GM21529 (cell line): ENCODE data around the gene GLRA3.
A peak's percentile ranks its signal among the peaks of the same experiment; 100 is the strongest.

ENCODE experiments used
- ATAC-seq: cut with Tn5 transposase; IDR thresholded peaks from one replicate; pipeline ENCODE4 v1.9.1; 2021; ENCODE audit not compliant: unreplicated experiment

Gene GLRA3

GRCh38 chr4:174604198-174604597, 224.8 kb downstream of the GLRA3 start:
- ATAC-seq: no peak

GRCh38 chr4:174600391-174600790, 228.7 kb downstream of the GLRA3 start:
- ATAC-seq: no peak

DNA sequence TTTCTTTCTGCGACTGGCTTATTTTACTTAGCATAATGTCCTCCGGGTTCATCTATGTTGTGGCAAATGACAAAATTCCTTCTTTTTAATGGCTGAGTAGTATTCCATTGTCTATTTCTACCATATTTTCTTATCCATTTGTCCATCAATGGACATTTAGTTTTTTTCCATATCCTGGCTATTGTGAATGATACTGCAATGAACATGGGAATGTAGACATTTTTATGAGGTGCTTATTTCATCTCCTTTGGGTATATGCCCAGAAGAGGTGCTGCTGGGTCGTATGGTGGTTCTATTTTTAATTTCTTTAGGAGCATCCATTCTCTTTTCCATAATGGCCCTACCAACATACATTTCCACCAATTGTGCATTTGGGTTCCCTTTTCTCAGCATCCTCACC, 230.2 kb downstream of the GLRA3 start:
- no peak for ATAC-seq

DNA sequence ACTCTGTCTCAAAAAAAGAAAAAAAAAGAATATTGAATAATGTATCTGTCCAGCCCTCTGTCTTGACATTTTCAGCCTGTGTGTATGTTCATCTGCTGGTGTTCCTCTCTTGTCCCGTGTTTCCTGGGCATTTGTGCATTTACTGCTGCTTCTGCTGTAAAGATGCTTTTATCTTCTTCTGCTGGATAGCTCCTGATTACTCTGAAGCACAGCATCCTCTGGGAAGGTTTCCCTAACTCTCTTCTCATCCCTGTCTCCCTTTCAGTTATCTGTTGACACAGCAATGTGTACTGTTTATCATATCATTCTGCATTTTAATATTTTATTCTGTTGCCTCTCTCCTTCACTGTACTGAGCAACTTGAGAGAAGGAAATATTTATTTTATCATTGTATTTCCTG, 232.5 kb downstream of the GLRA3 start:
- ATAC-seq: no peak

DNA sequence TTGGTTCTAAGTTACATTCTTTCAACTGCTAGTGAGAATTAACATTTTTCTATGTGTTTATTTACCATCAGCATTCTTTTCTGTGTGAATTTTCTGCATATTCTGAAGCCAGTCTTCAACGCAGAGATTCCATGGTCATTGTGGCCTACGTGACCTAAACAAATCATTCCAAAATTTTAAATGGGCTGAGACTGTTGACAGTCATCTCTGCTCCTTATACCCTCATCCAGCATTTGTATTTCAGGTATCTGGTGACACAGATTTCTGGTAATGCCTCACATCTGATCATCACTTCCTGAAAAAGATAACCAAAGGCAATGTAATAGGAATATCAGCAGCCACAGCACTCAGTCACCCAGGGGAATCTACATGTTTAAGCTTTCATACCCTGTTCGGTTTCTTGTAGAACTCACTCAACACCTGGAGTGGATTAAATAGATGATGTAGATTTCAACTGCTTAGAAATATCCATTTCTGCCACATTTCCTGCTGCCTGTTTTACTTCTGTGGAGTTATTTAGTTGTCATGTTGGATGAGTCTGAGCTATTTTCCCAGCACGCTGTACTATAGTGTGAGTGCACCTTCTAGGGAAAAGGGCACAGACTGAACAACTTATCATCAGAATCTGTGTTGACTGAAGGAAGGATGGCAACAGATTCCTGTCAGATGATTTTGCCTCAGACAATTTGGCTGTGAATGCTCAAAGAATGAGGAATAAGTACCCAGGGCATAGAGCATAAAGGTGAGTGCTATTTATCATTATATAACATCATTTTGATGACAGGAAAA, 233.7 kb downstream of the GLRA3 start:
- no peak for ATAC-seq

DNA sequence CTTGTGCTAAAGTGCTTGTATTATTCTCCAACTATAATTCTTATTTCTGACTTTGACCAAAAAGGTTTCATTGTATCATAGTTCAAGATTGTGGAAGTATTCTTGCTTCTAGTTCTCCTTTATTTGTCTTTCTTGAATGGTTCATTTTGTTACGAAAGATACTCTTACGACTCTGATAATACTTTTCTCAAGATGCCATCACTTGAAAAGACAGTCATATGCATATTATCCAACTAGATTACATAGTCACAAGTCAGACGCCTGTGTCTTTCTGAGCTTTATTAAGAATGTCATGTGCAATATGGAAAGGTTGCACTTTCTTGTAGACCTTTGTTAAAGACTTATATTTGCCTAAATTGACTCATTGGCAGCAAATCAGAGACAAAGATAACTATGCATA, 235.3 kb downstream of the GLRA3 start:
- ATAC-seq: no peak

GRCh38 chr4:174592985-174593335, 236.1 kb downstream of the GLRA3 start:
- no peak for ATAC-seq

DNA sequence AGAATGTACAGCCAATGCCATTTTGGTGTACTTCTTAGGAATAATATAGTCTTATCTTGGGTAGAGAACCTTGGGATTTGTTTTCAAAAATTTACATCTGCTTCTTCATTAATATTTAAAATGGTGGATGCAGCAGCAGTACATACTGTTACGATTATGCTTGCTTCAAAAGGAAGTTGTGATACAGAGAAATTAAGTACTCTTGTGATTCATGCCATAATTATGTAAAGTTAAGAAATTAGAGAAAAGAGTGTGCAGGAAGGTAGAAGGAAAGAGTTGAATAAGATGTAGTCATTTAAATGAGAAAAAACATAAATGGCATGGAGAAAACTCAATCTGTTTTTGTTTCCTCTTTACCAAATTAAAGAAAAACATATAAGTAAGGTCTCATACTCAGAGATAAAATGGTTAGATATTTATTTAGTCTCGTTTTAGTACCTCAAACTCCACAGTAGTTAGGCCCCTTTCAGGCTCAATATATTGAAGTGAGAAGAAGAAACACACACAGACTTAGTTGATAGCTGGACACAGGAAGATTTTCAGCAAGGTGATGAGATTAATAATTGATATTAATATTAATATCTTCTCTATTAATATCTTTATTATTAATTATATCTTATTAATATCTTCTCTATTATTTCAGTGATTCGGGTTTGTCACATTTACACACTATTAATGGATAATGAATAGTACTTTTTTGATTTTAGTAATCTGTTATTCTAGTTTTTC, 236.6 kb downstream of the GLRA3 start:
- no peak for ATAC-seq

DNA sequence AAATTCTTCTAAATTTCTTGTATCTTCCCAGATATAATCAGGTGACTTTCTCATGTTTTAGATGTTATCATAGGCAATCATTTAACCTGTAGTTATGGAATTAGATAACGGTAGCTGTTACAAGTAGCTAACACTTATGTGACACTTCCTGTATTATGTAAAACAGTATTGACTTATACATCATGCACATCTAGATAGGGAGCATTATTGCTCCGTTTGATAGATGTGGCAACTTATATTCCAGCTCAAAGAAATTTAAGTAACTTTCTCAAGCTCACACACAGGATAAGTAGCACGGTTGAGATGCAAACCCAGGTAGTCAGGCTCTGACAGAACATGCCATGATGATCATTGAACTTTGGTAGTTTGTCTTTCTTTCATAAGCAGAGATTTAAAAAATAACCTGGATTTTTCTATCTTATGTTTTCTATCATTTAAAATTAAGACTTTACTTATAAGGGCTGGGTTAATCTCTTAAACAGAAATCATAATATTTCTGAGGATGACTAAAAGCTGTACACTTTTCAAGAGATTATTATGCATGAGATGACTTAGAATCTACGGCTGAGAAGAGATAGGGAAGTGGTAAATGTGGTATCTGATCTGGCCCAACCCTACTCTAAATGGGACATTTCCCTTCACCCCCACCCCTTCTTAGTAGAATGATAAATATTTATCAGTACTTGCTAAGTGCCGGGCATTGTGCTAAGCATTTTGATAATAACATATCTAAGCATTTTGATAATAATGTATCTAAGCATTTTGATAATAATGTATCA, 237.6 kb downstream of the GLRA3 start:
- peak; percentile 82 for ATAC-seq

DNA sequence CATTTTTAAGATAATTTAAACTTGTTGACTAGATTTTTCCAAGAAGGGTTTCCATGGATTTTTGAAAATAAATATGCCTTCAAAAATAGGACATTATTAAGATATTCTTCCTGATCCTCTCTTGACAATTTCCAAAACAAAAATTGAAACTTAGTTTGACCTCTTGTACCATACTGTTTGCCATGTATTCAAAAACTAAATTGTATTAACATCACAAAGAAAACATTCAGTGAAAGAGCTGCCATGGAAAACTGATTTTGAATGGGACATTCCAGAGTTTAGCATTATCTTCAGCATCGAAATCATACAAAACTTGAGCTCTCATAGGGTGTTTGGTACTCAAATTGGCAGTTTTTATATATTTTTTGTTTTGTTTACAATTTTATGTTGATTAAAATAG, 238.7 kb downstream of the GLRA3 start:
- ATAC-seq: no peak
